ENCODE data around the gene PRKACG.
"Not testable (repeated sequence)": the region's sequence is repeated elsewhere in the genome, so short reads cannot be mapped to it uniquely, and the experiment has no call there.

The PRKACG gene

GRCh38 chr9:69014013-69014412 is at the start of gene PRKACG:
Gene PRKACG, minus strand, starts transcription at chr9:69014113. Its CDS starts 21 bp downstream, at chr9:69014092.
- DNase-seq (ENCODE audit: low read depth) = no peak

DNA sequence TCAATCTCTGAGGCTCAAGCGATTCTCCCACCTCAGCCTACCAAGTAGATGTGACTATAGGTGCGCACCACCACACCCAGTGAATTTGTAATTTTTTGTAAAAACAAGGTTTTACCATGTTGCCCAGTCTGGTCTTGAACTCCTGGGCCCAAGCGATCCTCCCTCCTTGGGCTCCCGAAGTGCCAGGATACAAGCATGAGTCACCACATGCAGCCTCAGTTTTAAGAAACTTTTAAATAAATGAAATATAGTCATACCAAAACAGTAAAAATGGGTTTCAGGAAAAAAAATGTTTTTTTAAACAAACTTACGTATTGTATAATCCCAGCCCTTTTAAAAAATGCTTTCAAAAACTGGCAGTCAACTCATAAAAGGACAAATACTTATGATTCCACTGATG is 48.3 kb upstream of the PRKACG start:
- DNase-seq (ENCODE audit: low read depth) = no peak

DNA sequence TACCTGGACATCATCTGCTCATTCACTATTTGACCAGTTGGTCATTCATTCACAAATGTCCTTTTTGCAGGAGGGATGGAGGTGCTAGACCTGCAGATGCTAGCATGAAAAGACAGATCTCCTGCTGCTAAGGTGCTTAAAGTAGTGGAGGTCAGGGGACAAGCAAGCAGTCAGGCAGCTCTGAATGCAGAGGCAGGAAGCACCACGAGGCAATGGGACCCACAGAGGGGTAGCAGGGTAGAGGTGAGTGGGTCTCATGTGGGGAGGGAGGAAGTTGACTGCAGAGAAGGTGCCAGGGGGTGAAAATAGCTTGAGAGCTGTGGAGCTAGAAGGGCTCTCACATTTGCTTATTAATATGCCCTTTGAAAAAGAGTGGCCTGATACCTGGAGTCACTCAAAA is 46.9 kb upstream of the PRKACG start:
- no peak for DNase-seq (ENCODE audit: low read depth)

DNA sequence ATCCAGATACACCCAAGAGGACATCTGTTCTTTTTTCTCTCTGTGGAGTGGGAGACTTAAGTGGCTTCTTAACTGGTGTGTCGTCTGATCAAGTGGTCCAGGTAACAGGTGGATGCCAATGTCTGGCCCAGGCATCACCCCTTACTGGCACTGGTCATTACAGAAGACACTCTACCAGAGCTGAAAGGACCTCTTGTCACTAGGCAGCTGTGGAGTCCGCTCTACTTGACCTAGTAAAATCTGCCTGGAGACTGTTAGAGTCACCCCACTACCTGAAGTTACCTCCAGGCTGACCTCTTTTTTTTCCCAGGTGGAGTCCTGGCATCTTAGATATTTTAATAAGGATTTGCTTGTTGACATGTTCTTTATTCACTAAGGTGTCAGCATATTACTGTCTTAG is 44.2 kb upstream of the PRKACG start:
- DNase-seq (ENCODE audit: low read depth) = no peak

DNA sequence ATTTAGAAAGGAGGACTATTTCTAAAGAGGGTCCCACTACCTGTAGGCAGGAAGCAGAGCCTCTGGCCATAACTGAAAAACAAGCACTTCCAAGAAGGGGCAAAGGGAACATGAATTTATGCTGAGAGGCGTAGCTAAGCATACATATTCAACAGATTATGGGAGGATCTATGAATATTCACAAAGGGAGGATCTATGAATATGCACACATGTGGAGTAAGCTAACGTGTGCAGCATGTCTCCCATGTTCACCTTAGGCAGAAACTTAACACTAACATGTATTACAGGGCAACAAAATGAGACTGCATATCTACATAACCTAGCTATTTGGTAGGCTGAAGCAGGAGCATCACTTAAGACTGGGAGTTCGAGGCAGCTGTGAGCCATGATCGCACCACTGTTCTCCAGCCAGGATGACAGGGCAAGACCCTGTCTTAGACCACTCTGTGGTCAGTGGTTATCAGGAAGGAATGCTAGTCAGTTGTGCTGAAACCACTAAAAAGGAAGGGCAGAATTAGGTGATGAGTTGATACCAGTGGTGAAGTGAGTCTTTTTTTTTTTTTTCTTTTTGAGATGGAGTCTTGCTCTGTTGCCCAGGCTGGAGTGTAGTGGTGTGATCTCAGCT is 42.4 kb upstream of the PRKACG start:
- peak; percentile 11 for DNase-seq (ENCODE audit: low read depth)

GRCh38 chr9:69054989-69055388 is 41.1 kb upstream of the PRKACG start:
- DNase-seq (ENCODE audit: low read depth) = no peak

DNA sequence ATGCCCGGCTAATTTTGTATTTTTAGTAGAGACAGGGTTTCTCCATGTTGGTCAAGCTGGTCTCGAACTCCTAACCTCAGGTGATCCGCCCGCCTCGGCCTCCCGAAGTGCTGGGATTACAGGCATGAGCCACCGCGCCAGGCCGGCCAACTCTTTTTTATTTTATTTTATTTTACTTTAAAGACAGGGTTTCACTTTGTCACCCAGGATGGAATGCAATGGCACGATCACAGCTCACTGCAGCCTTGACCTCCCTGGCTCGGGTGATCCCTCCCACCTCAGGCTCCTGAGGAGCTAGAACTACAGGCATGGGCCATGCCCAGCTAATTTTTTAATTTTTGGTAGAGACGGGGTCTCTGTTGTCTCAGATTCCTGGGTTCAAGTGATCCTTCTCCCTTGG is 37.0 kb upstream of the PRKACG start:
- DNase-seq (ENCODE audit: low read depth) = not testable (repeated sequence)

DNA sequence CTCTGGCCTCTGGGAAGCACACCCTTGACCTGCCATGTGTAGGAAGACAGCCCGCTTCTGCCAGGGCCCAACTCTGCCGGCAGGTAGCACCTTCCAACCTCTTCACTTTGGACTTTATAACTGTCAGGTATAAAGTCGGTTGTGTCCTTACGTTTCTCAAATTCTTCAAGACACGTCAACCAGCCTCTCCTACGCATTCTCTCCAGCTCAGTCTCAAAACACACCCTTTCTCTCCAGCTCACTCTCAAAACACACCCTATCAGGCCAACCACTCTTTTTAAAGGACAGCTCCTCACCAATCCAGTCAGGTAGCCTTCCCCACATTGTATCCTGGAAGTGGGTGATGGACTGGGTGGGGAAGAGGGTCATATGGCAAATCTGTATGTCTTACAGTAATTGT is 35.2 kb upstream of the PRKACG start:
- DNase-seq (ENCODE audit: low read depth) = no peak

DNA sequence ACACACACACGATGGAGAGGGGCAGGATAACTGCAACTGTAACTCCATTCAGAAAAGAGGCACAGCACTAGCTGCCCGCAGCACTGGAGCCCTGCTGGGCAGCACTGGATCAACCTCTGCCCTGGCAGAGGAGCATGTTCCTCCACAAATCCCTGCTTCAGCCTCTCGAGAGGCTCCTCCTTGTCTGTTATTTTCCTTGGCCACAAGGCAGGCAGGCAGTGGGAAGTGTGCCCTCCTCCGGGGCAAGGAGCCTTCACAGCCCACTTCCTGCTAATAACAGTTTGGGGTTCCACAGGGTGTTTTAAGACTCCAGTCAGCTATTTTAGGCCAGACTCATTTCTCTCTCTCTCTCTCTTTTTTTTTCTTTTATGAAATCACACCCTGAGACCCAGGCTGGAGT is 33.5 kb upstream of the PRKACG start:
- no peak for DNase-seq (ENCODE audit: low read depth)

GRCh38 chr9:69046723-69047122 is 32.8 kb upstream of the PRKACG start:
- no peak for DNase-seq (ENCODE audit: low read depth)

- DNase-seq (ENCODE audit: low read depth) = no peak
Observed at GRCh38 chr9:69045821-69046220, 31.9 kb upstream of the PRKACG start.

- DNase-seq (ENCODE audit: low read depth) = peak; percentile 12
Observed at GRCh38 chr9:69044240-69045219, 30.6 kb upstream of the PRKACG start.

GRCh38 chr9:69040646-69041045 is 26.7 kb upstream of the PRKACG start:
- no peak for DNase-seq (ENCODE audit: low read depth)

DNA sequence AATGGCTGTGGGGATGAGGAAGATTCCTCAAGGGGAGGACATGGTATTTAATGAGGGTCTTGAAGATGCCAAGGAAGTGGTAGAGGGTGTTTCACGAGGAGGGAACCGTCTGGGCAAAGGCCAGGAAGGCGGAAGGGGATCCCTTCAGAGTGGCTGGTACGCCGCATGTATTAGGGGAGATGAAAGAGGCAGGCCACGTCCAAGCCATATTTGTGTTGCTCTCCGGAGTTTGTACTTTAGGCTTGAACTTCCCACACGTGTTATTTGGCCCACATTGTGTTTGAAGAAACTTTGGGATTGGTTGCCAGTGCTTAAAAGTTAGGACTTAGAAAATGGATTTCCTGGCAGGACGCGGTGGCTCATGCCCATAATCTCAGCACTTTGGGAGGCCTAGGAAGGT is 22.9 kb upstream of the PRKACG start:
- DNase-seq (ENCODE audit: low read depth) = no peak

DNA sequence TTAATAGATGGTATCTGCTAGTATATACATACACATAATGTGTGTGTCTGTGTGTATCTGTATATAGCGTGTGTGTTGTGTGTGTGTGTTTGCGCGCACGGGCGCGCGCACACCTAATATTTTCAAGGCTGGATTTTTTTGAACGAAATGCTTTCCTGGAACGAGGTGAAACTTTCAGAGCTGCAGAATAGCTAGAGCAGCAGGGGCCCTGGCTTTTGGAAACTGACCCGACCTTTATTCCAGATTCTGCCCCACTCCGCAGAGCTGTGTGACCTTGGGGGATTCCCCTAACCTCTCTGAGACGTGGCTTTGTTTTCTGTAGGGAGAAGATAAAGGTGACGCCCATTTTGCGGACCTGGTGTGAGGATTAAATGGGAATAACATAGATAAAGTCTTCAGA is 22.4 kb upstream of the PRKACG start:
- peak; percentile 18 for DNase-seq (ENCODE audit: low read depth)

DNA sequence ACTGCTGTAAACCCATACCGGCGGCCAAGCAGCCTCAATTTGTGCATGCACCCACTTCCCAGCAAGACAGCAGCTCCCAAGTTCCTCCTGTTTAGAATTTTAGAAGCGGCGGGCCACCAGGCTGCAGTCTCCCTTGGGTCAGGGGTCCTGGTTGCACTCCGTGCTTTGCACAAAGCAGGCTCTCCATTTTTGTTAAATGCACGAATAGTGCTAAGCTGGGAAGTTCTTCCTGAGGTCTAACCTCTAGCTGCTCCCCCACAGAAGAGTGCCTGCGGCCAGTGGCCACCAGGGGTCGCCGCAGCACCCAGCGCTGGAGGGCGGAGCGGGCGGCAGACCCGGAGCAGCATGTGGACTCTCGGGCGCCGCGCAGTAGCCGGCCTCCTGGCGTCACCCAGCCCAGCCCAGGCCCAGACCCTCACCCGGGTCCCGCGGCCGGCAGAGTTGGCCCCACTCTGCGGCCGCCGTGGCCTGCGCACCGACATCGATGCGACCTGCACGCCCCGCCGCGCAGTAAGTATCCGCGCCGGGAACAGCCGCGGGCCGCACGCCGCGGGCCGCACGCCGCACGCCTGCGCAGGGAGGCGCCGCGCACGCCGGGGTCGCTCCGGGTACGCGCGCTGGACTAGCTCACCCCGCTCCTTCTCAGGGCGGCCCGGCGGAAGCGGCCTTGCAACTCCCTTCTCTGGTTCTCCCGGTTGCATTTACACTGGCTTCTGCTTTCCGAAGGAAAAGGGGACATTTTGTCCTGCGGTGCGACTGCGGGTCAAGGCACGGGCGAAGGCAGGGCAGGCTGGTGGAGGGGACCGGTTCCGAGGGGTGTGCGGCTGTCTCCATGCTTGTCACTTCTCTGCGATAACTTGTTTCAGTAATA is 21.8 kb upstream of the PRKACG start, which contains the start of gene FXN:
TSS of gene FXN (plus strand) at position 315 of the 871 bp plus-strand sequence. CDS start at position 346, 31 bp downstream.
- DNase-seq (ENCODE audit: low read depth) = peak; percentile 71

DNA sequence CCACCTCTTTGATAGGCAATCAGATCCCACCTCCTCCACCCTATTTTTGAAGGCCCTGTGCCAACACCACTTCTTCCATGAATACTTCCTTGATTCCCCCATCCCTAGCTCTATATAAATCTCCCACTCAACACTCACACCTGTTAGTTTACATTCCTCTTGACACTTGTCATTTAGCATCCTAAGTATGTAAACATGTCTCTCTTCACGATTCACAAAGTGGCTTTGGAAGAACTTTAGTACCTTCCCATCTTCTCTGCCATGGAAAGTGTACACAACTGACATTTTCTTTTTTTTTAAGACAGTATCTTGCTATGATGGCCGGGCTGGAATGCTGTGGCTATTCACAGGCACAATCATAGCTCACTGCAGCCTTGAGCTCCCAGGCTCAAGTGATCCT is 20.2 kb upstream of the PRKACG start:
- DNase-seq (ENCODE audit: low read depth) = no peak

DNA sequence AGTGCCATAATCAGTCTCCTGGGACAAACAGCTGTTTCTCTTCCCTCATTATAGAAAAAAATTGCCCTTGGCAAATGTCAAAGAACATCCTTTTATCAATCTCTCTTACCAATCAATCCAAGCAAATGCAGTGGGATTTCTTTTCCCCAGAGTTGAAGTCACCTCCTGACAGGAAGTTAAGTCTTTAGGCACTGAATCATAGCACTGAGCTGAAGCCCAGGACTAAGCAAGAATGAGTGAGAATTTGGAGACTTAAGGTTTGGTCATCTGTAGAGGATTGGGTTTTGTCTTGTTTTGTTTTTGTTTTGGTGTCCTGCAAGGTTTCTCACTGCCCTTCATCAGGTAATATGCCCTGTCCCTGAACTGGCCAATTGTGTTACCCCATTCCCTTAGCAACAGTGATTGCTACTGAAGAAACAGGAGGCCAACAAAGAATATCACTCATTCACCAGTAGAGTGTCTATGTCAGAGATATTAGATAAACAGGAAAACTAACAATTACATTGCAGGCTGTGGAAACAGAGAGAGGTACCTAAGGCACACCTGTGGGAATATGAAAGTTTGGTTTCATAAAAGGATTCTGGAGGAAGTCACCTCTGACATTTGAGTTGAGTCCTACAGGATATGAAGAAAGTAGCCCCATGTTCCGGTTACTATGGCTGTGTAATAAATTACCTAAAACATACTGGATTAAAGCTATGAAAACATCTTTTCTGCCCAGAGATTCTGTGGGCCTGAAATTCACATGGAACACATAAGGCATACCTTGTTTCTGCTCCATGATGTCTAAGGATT is 17.1 kb upstream of the PRKACG start:
- no peak for DNase-seq (ENCODE audit: low read depth)

DNA sequence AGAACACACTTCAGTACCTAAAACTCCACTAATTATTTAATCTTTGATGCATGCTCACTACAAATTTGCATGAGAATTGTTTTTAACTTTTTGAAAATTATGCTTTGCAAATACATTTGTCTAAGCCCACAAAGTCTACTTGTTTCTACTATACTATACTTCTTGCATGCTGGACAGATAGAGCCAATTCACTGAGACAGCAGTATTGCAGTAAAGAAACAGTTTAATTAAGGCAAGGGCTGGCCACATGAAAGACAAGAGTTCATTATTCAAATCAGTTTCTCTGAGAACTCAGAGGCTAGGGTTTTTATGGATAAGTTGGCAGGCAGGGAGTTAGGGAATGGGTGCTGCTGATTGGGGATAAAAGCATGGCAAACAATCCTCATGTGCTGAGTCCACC is 15.6 kb upstream of the PRKACG start:
- DNase-seq (ENCODE audit: low read depth) = no peak

- DNase-seq (ENCODE audit: low read depth) = no peak
Observed at GRCh38 chr9:69028754-69029153, 14.8 kb upstream of the PRKACG start.

DNA sequence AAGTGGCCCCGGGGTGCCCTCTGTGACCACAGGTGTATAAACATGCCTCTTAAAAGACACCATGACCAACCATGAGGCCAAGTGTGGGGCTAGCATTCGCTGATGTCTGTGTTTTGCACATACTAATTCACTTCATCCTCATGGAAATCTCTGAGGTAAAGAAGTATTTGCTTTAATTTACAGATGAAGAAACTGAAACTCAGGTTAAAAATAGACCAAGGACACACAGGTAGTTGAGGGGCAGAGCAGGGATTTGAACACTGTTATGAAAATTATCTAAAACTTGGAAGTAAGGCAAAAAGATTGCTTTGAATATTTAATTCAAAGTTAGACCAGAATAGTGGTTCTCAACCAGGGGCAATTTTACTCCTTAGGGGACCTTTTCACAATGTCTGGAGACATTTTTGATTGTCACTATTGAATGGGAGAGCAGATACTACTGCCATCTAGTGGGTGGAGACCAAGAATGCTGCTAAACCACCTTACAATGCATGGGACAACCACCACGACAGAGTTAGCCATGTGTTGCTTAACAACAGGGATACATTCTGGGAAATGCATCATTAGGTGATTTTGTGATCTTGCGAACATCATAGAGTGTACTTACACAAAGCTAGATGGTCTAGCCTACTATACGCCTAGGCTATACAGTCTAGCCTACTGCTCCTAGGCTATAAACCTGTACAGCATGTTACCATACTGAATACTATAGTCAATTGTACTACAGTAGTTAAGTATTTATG is 13.6 kb upstream of the PRKACG start:
- DNase-seq (ENCODE audit: low read depth) = peak; percentile 29

Measured in amniotic epithelial cell (primary cell).